GM12865 (cell line): ENCODE measurements around the gene CDS2.
A peak's percentile ranks its signal among the peaks of the same experiment; 100 is the strongest.

Source experiments
- DNase-seq: peaks from one replicate; pipeline ENCODE4 v3.0.0; 2010; ENCODE audit warnings: low read depth
- H3K4me3 ChIP-seq: 2 replicates; pipeline ENCODE4 v1.5.1; 2011; ENCODE audit warnings: mild to moderate bottlenecking, low read depth, low read length, control low read depth
- CTCF ChIP-seq: IDR thresholded peaks from 2 replicates; pipeline ENCODE4 v1.5.1; 2011; ENCODE audit warnings: low read length, control low read depth, low read depth, inconsistent platforms; ENCODE audit not compliant: insufficient read depth; ENCODE audit errors: missing control alignments

Gene CDS2

DNA sequence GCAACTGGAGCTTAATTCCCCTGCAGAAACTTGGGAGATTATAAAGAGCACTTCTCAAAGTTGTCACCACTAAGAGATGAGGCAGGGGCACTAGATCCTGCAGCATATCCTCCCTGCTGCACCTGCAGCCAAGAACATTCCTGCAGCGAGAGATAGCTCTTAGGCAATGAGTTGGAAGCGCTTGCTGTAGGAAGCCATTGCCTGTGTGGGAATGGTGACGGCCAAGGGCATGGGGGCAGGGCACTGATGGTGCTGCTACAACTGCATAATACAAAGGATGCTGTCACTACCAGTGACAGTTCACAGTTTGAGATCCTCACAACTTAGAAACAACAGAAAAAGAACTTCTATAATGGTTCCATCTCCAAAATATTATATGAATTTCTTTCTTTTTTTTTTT lies 89.9 kb downstream of the CDS2 start:
- no peak overlapping the region for H3K4me3 ChIP-seq
- no peak for TF ChIP-seq CTCF
- no peak for DNase-seq

DNA sequence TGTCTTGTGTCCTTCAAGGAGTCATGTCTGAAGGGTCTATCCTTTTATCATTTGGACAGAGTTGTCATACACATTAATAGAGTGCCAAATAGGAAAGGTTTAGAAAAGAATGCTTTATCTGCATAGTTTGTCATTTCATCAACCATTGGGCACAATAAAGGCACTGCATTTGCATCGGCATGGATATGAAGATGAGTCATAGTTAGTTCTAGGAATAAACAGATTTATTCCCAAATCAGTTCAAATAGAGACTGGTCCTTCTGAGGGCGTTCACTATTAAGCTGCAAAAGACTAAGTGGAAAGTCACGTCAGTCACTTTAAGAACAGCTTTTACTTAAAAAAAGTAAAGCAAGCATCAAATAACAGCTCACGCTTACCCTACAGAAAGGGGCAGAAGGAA lies 90.8 kb downstream of the CDS2 start:
- H3K4me3 ChIP-seq: no peak overlapping the region
- TF ChIP-seq CTCF: no peak
- DNase-seq: no peak

GRCh38 chr20:5220321-5221060 lies 93.7 kb downstream of the CDS2 start:
- no peak for DNase-seq
- no peak for TF ChIP-seq CTCF
- no peak overlapping the region for H3K4me3 ChIP-seq

GRCh38 chr20:5221061-5221430 lies 94.2 kb downstream of the CDS2 start:
- no peak overlapping the region for H3K4me3 ChIP-seq
- no peak for TF ChIP-seq CTCF
- no peak for DNase-seq

- TF ChIP-seq CTCF: peak; percentile 84
- no peak overlapping the region for H3K4me3 ChIP-seq
- peak; percentile 69 for DNase-seq
Observed at GRCh38 chr20:5222919-5223634, 96.3 kb downstream of the CDS2 start.

GRCh38 chr20:5230544-5230943 lies 103.7 kb downstream of the CDS2 start:
- no peak for TF ChIP-seq CTCF
- H3K4me3 ChIP-seq: no peak overlapping the region
- no peak for DNase-seq
